Esophagus squamous epithelium (tissue), 4 donors: ENCODE data around the gene DNM3.

ENCODE experiments used
- CTCF ChIP-seq, 6 experiments: fragments of 450-650 bp in 4 of 6; fragments of 200-600 bp in 2 of 6; sonication (generic) in 2 of 6; IDR thresholded peaks; one replicate each; pipeline ENCODE4 v1.5.1; 2016 to 2019; ENCODE audit warnings: antibody characterized with exemption in 6 of 6, mild to moderate bottlenecking in 4 of 6, moderate library complexity in 4 of 6
- POLR2A ChIP-seq, 4 donors: fragments of 450-650 bp; IDR thresholded peaks; one replicate each; pipeline ENCODE4 v1.6.1; 2017; ENCODE audit warnings: antibody characterized with exemption in 4 of 4, mild to moderate bottlenecking in 4 of 4, moderate library complexity in 3 of 4

DNA sequence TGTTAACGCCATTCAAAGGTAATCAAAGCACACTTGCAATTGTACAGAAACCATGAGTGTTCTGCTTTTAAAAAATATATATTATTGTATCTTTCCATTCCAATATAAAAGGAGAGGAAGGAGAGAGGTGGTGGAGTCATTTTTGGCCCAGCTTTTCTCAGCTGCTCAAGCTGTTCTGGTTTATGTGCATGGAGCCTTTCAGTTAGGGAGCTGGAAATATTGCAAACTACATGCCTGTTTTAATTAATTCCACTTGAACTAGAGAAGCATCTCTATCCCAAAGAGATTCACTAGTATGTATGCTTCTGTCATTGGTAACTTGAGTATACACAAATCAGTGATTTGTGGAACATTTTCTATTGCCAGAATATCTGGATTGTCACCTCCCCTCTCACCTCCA is 550.7 kb downstream of the DNM3 start:
- TF ChIP-seq CTCF (IDR thresholded peaks at IDR 0.05) (no peak), POLR2A (IDR thresholded peaks at IDR 0.05) (no peak)
